K562 (cell line): ENCODE data around the gene C6orf47. TPM values are rescaled to one million over a fixed set of nuclear protein-coding genes. Genes with fewer than 3 reads are reported as not detected.
A peak's percentile ranks its signal among the peaks of the same experiment; 100 is the strongest.

ENCODE experiments used
- ETV6 ChIP-seq, 3 experiments: fragments of 150-350 bp in 1 of 3; sonication (generic) in 1 of 3; formaldehyde crosslinking in 1 of 3; IDR thresholded peaks; 2 replicates each; pipeline versions ENCODE4 v1.6.1 to v1.8.0; 2014 to 2022; ENCODE audit warnings: borderline replicate concordance in 2 of 3, low read depth in 2 of 3, antibody characterized with exemption in 1 of 3, low read length in 1 of 3, mild to moderate bottlenecking in 1 of 3, missing genetic modification reagents in 1 of 3
- FOSL1 ChIP-seq: fragments of 200-800 bp; sonication (Bioruptor generic); conservative IDR thresholded peaks from 2 replicates; pipeline ENCODE4 v1.6.1; 2016; ENCODE audit warnings: missing genetic modification characterization, missing compliant biosample characterization
- PTBP1 ChIP-seq: fragments of 200-400 bp; formaldehyde crosslinking; IDR thresholded peaks from 2 replicates; pipeline ENCODE4 v1.6.1; 2017; ENCODE audit warnings: low read depth, low read length
- SUPT5H ChIP-seq: fragments of 450-650 bp; IDR thresholded peaks from 2 replicates; pipeline ENCODE4 v1.6.1; 2016
- ZBTB1 ChIP-seq: sonication (generic); formaldehyde crosslinking; IDR thresholded peaks from 2 replicates; pipeline ENCODE4 v1.8.1; 2023; ENCODE audit warnings: missing genetic modification reagents, low read depth, mild to moderate bottlenecking, borderline replicate concordance
- ZNF586 ChIP-seq: fragments of 450-650 bp; formaldehyde crosslinking; conservative IDR thresholded peaks from 2 replicates; pipeline ENCODE4 v1.4.0; 2020; ENCODE audit warnings: mild to moderate bottlenecking, moderate library complexity
- polyA plus RNA-seq, 8 experiments: library from polyadenylated mRNA; depleted of rRNA in 4 of 8; stranded (reverse) in 5 of 8; unstranded in 3 of 8; fragments of >200 nt; fragmentation: Nextera tagmentation in 2 of 8; fragmentation: Illumina TruSeq in 1 of 8; extraction: Ambion mirVana in 2 of 8; extraction: Trizol in 1 of 8; gene quantifications; 2 replicates each; pipeline versions ENCODE4 v1.2.1 to v1.2.3, GENCODE V29; 2011 to 2014; ENCODE audit warnings: inconsistent platforms in 1 of 8, missing spikeins in 1 of 8
- total RNA-seq, 7 experiments: library from RNA; depleted of rRNA in 6 of 7; stranded (reverse); fragments of >200 nt in 6 of 7; fragmentation: Illumina TruSeq in 2 of 7; extraction: Trizol in 2 of 7; gene quantifications; 2 replicates each; pipeline versions ENCODE4 v1.2.1 to v1.2.3, GENCODE V29; 2011 to 2021; ENCODE audit warnings: low replicate concordance in 1 of 7
- TF ChIP-seq, protein P1 (sequence below): sonication (generic); formaldehyde crosslinking; IDR thresholded peaks from 2 replicates; pipeline ENCODE4 v1.8.1; 2023; ENCODE audit warnings: mild to moderate bottlenecking, missing genetic modification reagents, moderate library complexity
- TF ChIP-seq, protein P2 (sequence below): sonication (generic); formaldehyde crosslinking; IDR thresholded peaks from 2 replicates; pipeline ENCODE4 v1.8.0; 2023; ENCODE audit warnings: missing genetic modification reagents, mild to moderate bottlenecking, borderline replicate concordance
- TF ChIP-seq, protein P3 (sequence below): sonication (generic); formaldehyde crosslinking; IDR thresholded peaks from 2 replicates; pipeline ENCODE4 v1.8.0; 2022; ENCODE audit warnings: missing genetic modification reagents, mild to moderate bottlenecking, borderline replicate concordance
- TF ChIP-seq, protein P4 (sequence below): fragments of 250-450 bp; sonication (Bioruptor Pico); IDR thresholded peaks from 2 replicates; pipeline ENCODE4 v1.5.0; 2021
- TF ChIP-seq, protein P5 (sequence below): fragments of 200-800 bp; sonication (Bioruptor generic); IDR thresholded peaks from 2 replicates; pipeline ENCODE4 v1.6.1; 2016; ENCODE audit warnings: missing genetic modification characterization, missing compliant biosample characterization

C6orf47 gene
- total and polyA plus RNA-seq, 9 of the 15 experiments (the other 6 are each of a cell fraction or from before 2014, with no cell fraction given) = 0.14 to 43.8 (median 27.0) TPM

DNA sequence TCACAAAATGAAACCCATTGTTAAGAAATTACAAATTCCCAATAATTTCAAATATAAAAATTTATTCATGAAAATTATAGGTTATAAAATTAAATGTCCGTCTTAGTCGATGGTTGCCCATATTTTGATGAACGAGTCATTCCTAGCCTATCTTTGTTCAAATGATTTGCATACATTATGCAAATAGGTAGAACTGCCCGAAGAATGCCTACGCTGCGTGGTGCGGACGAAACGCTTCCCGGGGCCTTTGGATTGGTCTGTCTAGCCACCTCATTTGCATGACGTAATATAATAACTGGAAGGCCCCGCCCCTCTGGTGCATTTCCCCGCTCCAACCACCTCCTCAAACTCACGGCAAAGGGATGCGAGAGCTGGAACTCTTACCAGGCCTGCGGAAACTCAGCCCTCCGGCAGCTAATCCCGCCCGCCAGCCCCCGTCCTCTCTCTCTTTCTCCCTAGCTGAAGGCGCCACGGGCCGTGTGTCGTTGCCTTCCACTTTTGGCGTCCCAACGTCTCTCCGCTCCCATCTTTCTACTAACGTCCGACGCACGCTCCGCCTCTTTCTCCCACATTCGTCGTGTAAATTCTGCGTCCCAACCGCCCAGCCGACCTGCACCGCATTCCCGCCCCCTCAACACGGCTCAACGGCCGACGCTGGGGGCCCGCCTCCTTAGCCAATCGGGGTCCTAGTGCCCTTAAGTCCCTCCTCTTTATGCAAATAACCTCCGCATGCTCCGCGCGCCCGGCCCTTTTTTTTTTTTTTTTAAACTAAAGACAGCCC lies 40.6 kb downstream of the C6orf47 start (continued):
- TF ChIP-seq, protein P1, sequence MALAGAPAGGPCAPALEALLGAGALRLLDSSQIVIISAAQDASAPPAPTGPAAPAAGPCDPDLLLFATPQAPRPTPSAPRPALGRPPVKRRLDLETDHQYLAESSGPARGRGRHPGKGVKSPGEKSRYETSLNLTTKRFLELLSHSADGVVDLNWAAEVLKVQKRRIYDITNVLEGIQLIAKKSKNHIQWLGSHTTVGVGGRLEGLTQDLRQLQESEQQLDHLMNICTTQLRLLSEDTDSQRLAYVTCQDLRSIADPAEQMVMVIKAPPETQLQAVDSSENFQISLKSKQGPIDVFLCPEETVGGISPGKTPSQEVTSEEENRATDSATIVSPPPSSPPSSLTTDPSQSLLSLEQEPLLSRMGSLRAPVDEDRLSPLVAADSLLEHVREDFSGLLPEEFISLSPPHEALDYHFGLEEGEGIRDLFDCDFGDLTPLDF (CRISPR knock-in tag) = peak; percentile 97
- no peak for TF ChIP-seq ZBTB1 (CRISPR knock-in tag)
- TF ChIP-seq, protein P2, sequence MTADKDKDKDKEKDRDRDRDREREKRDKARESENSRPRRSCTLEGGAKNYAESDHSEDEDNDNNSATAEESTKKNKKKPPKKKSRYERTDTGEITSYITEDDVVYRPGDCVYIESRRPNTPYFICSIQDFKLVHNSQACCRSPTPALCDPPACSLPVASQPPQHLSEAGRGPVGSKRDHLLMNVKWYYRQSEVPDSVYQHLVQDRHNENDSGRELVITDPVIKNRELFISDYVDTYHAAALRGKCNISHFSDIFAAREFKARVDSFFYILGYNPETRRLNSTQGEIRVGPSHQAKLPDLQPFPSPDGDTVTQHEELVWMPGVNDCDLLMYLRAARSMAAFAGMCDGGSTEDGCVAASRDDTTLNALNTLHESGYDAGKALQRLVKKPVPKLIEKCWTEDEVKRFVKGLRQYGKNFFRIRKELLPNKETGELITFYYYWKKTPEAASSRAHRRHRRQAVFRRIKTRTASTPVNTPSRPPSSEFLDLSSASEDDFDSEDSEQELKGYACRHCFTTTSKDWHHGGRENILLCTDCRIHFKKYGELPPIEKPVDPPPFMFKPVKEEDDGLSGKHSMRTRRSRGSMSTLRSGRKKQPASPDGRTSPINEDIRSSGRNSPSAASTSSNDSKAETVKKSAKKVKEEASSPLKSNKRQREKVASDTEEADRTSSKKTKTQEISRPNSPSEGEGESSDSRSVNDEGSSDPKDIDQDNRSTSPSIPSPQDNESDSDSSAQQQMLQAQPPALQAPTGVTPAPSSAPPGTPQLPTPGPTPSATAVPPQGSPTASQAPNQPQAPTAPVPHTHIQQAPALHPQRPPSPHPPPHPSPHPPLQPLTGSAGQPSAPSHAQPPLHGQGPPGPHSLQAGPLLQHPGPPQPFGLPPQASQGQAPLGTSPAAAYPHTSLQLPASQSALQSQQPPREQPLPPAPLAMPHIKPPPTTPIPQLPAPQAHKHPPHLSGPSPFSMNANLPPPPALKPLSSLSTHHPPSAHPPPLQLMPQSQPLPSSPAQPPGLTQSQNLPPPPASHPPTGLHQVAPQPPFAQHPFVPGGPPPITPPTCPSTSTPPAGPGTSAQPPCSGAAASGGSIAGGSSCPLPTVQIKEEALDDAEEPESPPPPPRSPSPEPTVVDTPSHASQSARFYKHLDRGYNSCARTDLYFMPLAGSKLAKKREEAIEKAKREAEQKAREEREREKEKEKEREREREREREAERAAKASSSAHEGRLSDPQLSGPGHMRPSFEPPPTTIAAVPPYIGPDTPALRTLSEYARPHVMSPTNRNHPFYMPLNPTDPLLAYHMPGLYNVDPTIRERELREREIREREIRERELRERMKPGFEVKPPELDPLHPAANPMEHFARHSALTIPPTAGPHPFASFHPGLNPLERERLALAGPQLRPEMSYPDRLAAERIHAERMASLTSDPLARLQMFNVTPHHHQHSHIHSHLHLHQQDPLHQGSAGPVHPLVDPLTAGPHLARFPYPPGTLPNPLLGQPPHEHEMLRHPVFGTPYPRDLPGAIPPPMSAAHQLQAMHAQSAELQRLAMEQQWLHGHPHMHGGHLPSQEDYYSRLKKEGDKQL (CRISPR knock-in tag) = no peak
- TF ChIP-seq, protein P3, sequence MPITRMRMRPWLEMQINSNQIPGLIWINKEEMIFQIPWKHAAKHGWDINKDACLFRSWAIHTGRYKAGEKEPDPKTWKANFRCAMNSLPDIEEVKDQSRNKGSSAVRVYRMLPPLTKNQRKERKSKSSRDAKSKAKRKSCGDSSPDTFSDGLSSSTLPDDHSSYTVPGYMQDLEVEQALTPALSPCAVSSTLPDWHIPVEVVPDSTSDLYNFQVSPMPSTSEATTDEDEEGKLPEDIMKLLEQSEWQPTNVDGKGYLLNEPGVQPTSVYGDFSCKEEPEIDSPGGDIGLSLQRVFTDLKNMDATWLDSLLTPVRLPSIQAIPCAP (CRISPR knock-in tag) = no peak
- peak; percentile 72 for TF ChIP-seq FOSL1 (tag)
- TF ChIP-seq, protein P4, sequence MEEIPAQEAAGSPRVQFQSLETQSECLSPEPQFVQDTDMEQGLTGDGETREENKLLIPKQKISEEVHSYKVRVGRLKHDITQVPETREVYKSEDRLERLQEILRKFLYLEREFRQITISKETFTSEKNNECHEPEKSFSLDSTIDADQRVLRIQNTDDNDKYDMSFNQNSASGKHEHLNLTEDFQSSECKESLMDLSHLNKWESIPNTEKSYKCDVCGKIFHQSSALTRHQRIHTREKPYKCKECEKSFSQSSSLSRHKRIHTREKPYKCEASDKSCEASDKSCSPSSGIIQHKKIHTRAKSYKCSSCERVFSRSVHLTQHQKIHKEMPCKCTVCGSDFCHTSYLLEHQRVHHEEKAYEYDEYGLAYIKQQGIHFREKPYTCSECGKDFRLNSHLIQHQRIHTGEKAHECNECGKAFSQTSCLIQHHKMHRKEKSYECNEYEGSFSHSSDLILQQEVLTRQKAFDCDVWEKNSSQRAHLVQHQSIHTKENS = no peak
- TF ChIP-seq PTBP1 = no peak
- TF ChIP-seq, protein P5, sequence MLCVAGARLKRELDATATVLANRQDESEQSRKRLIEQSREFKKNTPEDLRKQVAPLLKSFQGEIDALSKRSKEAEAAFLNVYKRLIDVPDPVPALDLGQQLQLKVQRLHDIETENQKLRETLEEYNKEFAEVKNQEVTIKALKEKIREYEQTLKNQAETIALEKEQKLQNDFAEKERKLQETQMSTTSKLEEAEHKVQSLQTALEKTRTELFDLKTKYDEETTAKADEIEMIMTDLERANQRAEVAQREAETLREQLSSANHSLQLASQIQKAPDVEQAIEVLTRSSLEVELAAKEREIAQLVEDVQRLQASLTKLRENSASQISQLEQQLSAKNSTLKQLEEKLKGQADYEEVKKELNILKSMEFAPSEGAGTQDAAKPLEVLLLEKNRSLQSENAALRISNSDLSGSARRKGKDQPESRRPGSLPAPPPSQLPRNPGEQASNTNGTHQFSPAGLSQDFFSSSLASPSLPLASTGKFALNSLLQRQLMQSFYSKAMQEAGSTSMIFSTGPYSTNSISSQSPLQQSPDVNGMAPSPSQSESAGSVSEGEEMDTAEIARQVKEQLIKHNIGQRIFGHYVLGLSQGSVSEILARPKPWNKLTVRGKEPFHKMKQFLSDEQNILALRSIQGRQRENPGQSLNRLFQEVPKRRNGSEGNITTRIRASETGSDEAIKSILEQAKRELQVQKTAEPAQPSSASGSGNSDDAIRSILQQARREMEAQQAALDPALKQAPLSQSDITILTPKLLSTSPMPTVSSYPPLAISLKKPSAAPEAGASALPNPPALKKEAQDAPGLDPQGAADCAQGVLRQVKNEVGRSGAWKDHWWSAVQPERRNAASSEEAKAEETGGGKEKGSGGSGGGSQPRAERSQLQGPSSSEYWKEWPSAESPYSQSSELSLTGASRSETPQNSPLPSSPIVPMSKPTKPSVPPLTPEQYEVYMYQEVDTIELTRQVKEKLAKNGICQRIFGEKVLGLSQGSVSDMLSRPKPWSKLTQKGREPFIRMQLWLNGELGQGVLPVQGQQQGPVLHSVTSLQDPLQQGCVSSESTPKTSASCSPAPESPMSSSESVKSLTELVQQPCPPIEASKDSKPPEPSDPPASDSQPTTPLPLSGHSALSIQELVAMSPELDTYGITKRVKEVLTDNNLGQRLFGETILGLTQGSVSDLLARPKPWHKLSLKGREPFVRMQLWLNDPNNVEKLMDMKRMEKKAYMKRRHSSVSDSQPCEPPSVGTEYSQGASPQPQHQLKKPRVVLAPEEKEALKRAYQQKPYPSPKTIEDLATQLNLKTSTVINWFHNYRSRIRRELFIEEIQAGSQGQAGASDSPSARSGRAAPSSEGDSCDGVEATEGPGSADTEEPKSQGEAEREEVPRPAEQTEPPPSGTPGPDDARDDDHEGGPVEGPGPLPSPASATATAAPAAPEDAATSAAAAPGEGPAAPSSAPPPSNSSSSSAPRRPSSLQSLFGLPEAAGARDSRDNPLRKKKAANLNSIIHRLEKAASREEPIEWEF (CRISPR knock-in tag) = no peak
- TF ChIP-seq ETV6 (IDR thresholded peaks at IDR 0.05; ENCODE audit: borderline replicate concordance in 1 of 2, low read depth in 2 of 2, low read length in 1 of 2) = no peak
- TF ChIP-seq ETV6 (CRISPR knock-in tag; IDR thresholded peaks at IDR 0.05; ENCODE audit: borderline replicate concordance) = no peak
- TF ChIP-seq ZNF586 (CRISPR knock-in tag) = no peak
- TF ChIP-seq SUPT5H = peak; percentile 99
